Lower leg skin (tissue), 4 donors: ENCODE measurements around the gene TPRA1. TPM values are rescaled to one million over a fixed set of nuclear protein-coding genes. Genes with fewer than 3 reads are reported as not detected.

Source experiments
- DNase-seq, 2 donors: peaks; one replicate each; pipeline ENCODE4 v3.0.0-alpha.2; 2019; ENCODE audit warnings: low spot score in 2 of 2
- H3K4me3 ChIP-seq: fragments of 200-600 bp; sonication (generic); 2 replicates; pipeline ENCODE4 v1.5.1; 2017; ENCODE audit warnings: mild to moderate bottlenecking, low read depth; ENCODE audit not compliant: poor library complexity, severe bottlenecking
- CTCF ChIP-seq, 3 donors: fragments of 450-650 bp; IDR thresholded peaks; one replicate each; pipeline ENCODE4 v1.5.1; 2016; ENCODE audit warnings: antibody characterized with exemption in 3 of 3, mild to moderate bottlenecking in 3 of 3, moderate library complexity in 2 of 3
- POLR2A ChIP-seq, 2 donors: fragments of 450-650 bp; IDR thresholded peaks; one replicate each; pipeline ENCODE4 v1.6.1; 2016 to 2017; ENCODE audit warnings: antibody characterized with exemption in 2 of 2, mild to moderate bottlenecking in 1 of 2, moderate library complexity in 1 of 2
- whole genome bisulfite sequencing, 2 donors: methylation state at CpG; one replicate each; pipeline ENCODE4 v1.1.5; 2018; 5-methylcytosine and 5-hydroxymethylcytosine counted together
- intact Hi-C: fragments of 100-400 bp; cut with DNase I; formaldehyde crosslinking; loops from one replicate; pipeline ENCODE4 v1.15.0; 2023; ENCODE audit warnings: low total_unique reads
- total RNA-seq, 4 donors: library from RNA; depleted of rRNA; stranded (reverse); fragments of >200 nt; gene quantifications; one replicate each; pipeline ENCODE4 v1.1.0, GENCODE V29; 2016

The TPRA1 gene
- total RNA-seq, 4 donors from 2014 or later, result 57.3 to 87.5 (median 82.4) TPM

GRCh38 chr3:127556565-127556964, 34.0 kb downstream of the TPRA1 start:
- no peak for DNase-seq
- WGBS, 2 donors, result 64 to 67% methylated on average over 6 of the region's 6 CpGs

GRCh38 chr3:127555108-127555507, 35.4 kb downstream of the TPRA1 start:
- TF ChIP-seq CTCF (IDR thresholded peaks at IDR 0.05) (no peak), POLR2A (IDR thresholded peaks at IDR 0.05) (no peak)
- 76 to 78% methylated on average over 4 of the region's 4 CpGs for WGBS, 2 donors
- H3K4me3 ChIP-seq, result no peak overlapping the region
- intact Hi-C loops, result no loop called here
- no peak for DNase-seq

More at GRCh38 chr3:127556565-127556964, 34.0 kb downstream of the TPRA1 start:
- intact Hi-C loops, result no loop called here
- no peak for TF ChIP-seq POLR2A (IDR thresholded peaks at IDR 0.05)
- TF ChIP-seq CTCF (IDR thresholded peaks at IDR 0.05), result no peak
- no peak overlapping the region for H3K4me3 ChIP-seq

- intact Hi-C loops, result no loop called here
These were observed 38.5 kb downstream of the TPRA1 start for GRCh38 chr3:127552038-127552437.

GRCh38 chr3:127551178-127551577, 39.4 kb downstream of the TPRA1 start:
- WGBS, 2 donors, result 89 to 94% methylated on average over 7 of the region's 7 CpGs
- no peak for TF ChIP-seq POLR2A (IDR thresholded peaks at IDR 0.05)
- TF ChIP-seq CTCF (IDR thresholded peaks at IDR 0.05), result no peak
- no peak overlapping the region for H3K4me3 ChIP-seq
- no peak for DNase-seq
- intact Hi-C loops, result no loop called here

More at GRCh38 chr3:127552038-127552437, 38.5 kb downstream of the TPRA1 start:
- DNase-seq, result no peak
- no peak for TF ChIP-seq POLR2A (IDR thresholded peaks at IDR 0.05)
- no peak for TF ChIP-seq CTCF (IDR thresholded peaks at IDR 0.05)
- 13 to 29% methylated on average over 1 of the region's 1 CpG for WGBS, 2 donors
- no peak overlapping the region for H3K4me3 ChIP-seq

GRCh38 chr3:127550468-127551157, 39.9 kb downstream of the TPRA1 start:
- 81 to 86% methylated on average over 9 of the region's 9 CpGs for WGBS, 2 donors
- intact Hi-C loops, result no loop called here
- TF ChIP-seq POLR2A (IDR thresholded peaks at IDR 0.05) (no peak), CTCF (IDR thresholded peaks at IDR 0.05) (no peak)
- DNase-seq, result no peak
- no peak overlapping the region for H3K4me3 ChIP-seq
